Measurements from ENCODE around the gene NTNG2.

NTNG2 gene

DNA sequence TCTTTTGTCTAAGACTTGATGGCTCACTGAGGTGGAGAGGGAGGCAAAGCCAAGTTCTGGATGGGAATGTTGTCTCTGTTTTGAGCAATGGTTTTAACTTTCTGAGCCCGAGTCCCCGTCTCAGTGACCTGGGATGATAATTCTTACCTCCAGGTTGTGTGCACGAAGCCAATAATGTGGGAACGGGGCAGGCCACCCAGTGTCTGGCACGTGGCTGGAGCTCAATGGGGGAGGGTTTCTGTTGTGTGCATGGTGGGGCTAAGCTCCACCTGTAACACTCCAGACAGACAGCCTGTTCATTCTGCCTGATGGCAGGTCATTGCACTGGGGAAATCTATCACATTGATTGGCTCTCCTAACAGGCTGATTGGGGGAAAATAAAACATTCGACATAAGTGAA, 37.1 kb upstream of the NTNG2 start:
- H3K4me3 ChIP-seq (ENCODE audit: low read depth in 1 of 2, low read length in 1 of 2) = no peak overlapping the region
- H3K36me3 ChIP-seq = no peaks in the 10 kb centered on the region
- TF ChIP-seq, protein P1, sequence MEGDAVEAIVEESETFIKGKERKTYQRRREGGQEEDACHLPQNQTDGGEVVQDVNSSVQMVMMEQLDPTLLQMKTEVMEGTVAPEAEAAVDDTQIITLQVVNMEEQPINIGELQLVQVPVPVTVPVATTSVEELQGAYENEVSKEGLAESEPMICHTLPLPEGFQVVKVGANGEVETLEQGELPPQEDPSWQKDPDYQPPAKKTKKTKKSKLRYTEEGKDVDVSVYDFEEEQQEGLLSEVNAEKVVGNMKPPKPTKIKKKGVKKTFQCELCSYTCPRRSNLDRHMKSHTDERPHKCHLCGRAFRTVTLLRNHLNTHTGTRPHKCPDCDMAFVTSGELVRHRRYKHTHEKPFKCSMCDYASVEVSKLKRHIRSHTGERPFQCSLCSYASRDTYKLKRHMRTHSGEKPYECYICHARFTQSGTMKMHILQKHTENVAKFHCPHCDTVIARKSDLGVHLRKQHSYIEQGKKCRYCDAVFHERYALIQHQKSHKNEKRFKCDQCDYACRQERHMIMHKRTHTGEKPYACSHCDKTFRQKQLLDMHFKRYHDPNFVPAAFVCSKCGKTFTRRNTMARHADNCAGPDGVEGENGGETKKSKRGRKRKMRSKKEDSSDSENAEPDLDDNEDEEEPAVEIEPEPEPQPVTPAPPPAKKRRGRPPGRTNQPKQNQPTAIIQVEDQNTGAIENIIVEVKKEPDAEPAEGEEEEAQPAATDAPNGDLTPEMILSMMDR (IDR thresholded peaks at IDR 0.05) = no peak
- no peak overlapping the region for H3K27ac ChIP-seq
- H3K27me3 ChIP-seq = peaks cover 100% of the 10 kb centered on the region
- H3K4me1 ChIP-seq (ENCODE audit: control insufficient read depth in 1 of 2, insufficient read depth in 1 of 2, low read depth in 1 of 2, low read length in 1 of 2) = no peaks in the 10 kb centered on the region
- H3K9me3 ChIP-seq = no peaks in the 10 kb centered on the region

DNA sequence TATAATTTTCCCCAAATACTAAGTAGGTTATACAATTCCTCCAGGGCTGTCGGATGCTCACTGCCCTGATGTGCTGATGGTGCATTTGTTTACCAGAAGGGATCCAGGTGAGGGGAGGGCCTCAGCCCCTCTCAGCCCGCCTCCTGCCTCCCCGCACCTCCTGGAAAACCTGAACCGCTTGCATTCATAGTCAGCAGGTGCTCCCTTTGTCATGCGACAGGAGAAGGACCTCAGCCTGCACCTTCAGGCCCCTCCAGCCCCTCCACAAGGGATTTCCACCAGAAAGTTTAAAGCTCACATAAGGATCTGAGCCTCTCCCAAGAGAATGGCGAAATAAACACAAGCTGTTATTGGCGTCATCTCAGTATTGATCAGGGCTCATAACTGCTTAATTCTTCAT, 36.5 kb upstream of the NTNG2 start:
- Histone ChIP-seq H3K4me1 (ENCODE audit: control insufficient read depth in 1 of 2, insufficient read depth in 1 of 2, low read depth in 1 of 2, low read length in 1 of 2) (no peaks in the 10 kb centered on the region), H3K27me3 (peaks cover 100% of the 10 kb centered on the region), H3K9me3 (no peaks in the 10 kb centered on the region), H3K36me3 (no peaks in the 10 kb centered on the region), H3K4me3 (ENCODE audit: low read depth in 1 of 2, low read length in 1 of 2) (no peak overlapping the region), H3K27ac (no peak overlapping the region)
- TF ChIP-seq, protein P1 (IDR thresholded peaks at IDR 0.05) = no peak

DNA sequence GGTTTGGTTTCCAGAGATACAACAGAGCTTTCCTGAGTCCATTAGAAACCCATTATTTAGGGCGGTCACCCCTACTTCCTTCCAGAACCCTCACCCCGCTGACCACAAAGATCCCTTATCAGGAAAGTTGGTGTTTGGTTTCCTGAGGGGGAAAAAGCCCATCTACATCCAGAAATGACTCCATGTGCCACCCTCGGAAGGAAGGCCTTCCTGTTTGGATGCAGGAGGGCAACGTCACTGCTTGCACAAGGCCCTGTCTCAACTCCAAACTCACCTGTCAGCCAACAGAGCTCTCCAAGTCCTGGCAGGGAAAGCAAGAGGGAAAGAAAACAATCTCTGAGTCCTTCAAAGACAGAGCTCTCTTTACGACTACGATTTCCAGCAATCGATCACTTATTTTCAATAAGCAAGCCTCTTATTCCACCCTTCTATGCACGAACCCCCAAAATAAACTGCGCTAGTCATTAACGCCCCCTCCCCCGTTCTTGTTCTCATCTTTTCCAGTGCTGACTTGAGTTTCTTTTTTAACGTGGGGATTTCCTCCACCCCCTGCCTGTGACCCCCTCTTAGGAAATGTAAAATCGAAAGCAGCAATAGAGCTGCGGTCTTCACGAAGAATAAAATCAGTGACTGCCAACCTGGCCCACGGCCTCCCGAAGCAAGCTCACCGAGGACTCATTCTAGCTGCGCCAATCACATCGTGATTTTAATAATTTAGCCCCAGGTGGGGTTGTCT, 35.7 kb upstream of the NTNG2 start:
- TF ChIP-seq, protein P1 (IDR thresholded peaks at IDR 0.05) = no peak
- H3K4me3 ChIP-seq (ENCODE audit: low read depth in 1 of 2, low read length in 1 of 2) = no peak overlapping the region
- H3K27ac ChIP-seq = no peak overlapping the region
- H3K4me1 ChIP-seq (ENCODE audit: control insufficient read depth in 1 of 2, insufficient read depth in 1 of 2, low read depth in 1 of 2, low read length in 1 of 2) = no peaks in the 10 kb centered on the region
- H3K9me3 ChIP-seq = no peaks in the 10 kb centered on the region
- H3K36me3 ChIP-seq = no peaks in the 10 kb centered on the region
- H3K27me3 ChIP-seq = peaks cover 100% of the 10 kb centered on the region

DNA sequence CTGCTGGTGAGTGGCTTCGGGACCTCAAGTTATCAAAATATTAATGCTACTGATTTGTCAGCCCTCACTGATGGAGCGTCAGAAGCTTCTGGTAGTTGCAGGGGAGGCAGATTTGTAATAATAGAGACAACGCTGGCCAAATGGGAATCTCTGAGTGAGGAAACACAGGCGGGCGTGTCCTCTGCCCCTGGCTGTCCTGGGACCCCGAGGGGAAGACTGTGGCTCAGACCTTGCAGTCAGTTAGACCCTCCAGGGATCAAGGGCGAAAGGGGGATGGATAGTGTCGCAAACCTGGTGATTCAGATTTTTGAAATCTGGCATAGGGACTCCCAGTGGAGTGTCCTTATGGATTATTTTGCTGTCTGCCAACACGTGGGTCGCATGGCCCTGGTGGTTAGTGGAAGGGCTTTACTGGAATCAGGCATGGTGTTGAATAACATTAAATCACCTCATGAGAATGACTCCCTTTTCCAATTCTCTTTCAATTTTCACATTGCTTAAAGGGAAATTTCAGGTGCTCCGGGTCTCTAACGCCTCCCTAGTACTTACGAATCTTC, 35.1 kb upstream of the NTNG2 start:
- Histone ChIP-seq H3K4me3 (ENCODE audit: low read depth in 1 of 2, low read length in 1 of 2) (no peak overlapping the region), H3K9me3 (no peaks in the 10 kb centered on the region), H3K27ac (no peak overlapping the region), H3K4me1 (ENCODE audit: control insufficient read depth in 1 of 2, insufficient read depth in 1 of 2, low read depth in 1 of 2, low read length in 1 of 2) (no peaks in the 10 kb centered on the region), H3K27me3 (peaks cover 100% of the 10 kb centered on the region), H3K36me3 (no peaks in the 10 kb centered on the region)
- TF ChIP-seq, protein P1 (IDR thresholded peaks at IDR 0.05) = no peak

DNA sequence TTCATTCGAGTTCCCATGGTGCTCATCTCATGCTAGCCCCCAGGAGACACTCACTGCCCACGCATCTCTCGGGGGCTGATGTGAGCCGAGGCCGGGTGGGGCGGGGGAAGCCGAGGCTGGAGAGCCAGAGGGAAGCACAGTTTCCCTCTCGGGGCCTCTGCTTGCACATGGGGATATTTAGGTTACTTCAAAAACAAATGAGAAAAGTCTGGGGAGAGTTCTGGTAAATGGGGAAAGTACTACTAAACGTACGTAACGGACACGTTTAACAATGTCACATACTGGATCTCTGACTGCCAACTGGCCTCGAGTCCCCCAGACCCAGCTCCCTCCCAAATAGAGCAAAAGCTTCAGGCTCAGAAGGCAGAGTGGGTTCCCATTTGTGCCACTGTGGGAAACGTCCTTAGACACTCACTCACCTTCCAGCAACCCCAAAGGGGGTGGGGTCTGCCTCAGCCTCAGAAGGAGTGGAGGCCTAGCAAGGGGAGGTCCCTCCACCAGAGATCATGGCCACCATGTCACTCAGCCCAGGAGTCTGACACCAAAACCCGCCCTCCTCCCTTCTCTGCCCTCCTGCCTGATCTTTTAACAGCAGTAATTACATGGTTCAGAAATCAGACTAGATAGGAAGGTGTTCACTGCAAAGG, 33.8 kb upstream of the NTNG2 start:
- Histone ChIP-seq H3K27ac (no peak overlapping the region), H3K36me3 (no peaks in the 10 kb centered on the region), H3K4me1 (ENCODE audit: control insufficient read depth in 1 of 2, insufficient read depth in 1 of 2, low read depth in 1 of 2, low read length in 1 of 2) (no peaks in the 10 kb centered on the region), H3K4me3 (ENCODE audit: low read depth in 1 of 2, low read length in 1 of 2) (no peak overlapping the region), H3K9me3 (no peaks in the 10 kb centered on the region), H3K27me3 (peaks cover 100% of the 10 kb centered on the region)
- TF ChIP-seq, protein P1 (IDR thresholded peaks at IDR 0.05) = no peak
